ENCODE results near the gene GPRC5C.

DNA sequence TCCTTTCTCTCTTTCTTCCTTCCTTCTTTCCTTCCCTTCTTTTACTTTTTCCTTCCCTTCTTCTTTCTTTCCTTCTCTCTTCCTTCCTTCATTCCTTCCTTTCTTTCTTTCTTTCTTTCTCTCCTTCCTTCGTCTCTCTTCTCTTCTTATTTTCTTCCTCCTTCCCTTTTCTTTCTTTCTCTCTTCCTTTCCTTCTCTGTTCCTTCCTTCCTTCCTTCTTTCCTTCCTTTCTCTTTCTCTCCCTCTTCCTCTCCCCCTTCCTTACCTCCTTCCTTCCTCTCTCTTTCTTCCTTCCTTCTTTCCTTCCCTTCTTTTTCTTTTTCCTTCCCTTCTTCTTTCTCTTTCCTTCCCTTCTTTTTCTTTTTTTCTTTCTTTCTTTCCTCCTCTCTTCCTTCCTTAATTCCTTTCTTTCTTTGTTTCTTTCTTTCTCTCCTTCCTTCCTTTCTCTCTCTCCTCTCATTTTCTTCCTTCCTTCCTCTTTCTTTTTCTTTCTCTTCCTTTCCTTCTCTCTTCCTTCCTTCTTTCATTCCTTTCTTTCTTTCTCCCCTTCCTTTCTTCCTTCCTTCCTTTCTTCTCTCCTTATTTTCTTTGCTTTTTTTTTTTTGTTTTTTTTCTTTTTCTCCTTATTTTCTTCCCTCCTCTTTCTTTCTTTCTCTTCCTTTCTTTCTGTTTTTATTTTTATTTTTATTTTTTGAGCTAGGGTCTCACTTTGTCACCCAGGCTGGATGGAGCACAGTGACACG lies 41.8 kb upstream of the GPRC5C start:
- TF ChIP-seq EP300 (IDR thresholded peaks at IDR 0.05; ENCODE audit: borderline replicate concordance) (no peak), NFIC (IDR thresholded peaks at IDR 0.05) (no peak), EGR1 (IDR thresholded peaks at IDR 0.05) (no peak), RAD21 (IDR thresholded peaks at IDR 0.05; ENCODE audit: low read depth) (no peak)

Data from Ishikawa (cell line).